Progenitor cell of endocrine pancreas (in vitro differentiated cells): Measurements from ENCODE around the gene MPIG6B. TPM values are rescaled to one million over a fixed set of nuclear protein-coding genes. Genes with fewer than 3 reads are reported as not detected.

Source experiments
- DNase-seq: peaks from one replicate; pipeline ENCODE4 v3.0.0; 2021; ENCODE audit warnings: low spot score; ENCODE audit not compliant: unreplicated experiment
- H3K27ac Mint-ChIP-seq: 2 replicates; pipeline ENCODE4 v1.8.0; 2021; ENCODE audit warnings: mild to moderate bottlenecking, moderate library complexity, mixed read lengths
- H3K27me3 Mint-ChIP-seq: 2 replicates; pipeline ENCODE4 v1.8.0; 2021; ENCODE audit warnings: mixed read lengths
- H3K36me3 Mint-ChIP-seq: 2 replicates; pipeline ENCODE4 v1.8.0; 2022; ENCODE audit warnings: mixed read lengths; ENCODE audit not compliant: insufficient read depth
- H3K4me1 Mint-ChIP-seq: 2 replicates; pipeline ENCODE4 v1.8.0; 2021; ENCODE audit warnings: low read depth, mixed read lengths
- H3K4me3 Mint-ChIP-seq: 2 replicates; pipeline ENCODE4 v1.8.0; 2021; ENCODE audit warnings: low read depth, mild to moderate bottlenecking, moderate library complexity, mixed read lengths
- H3K9me3 Mint-ChIP-seq: 2 replicates; pipeline ENCODE4 v1.8.0; 2021; ENCODE audit warnings: low read depth, mixed read lengths
- CTCF ChIP-seq: fragments of 200-600 bp; sonication (generic); IDR thresholded peaks from one replicate; pipeline ENCODE4 v1.5.0; 2021; ENCODE audit warnings: antibody characterized with exemption, mild to moderate bottlenecking; ENCODE audit not compliant: unreplicated experiment
- total RNA-seq: library from RNA; stranded (reverse); gene quantifications from 2 replicates; pipeline ENCODE4 v1.2.1, GENCODE V29; 2021

The MPIG6B gene
- total RNA-seq, 1 donor from 2014 or later, result not detected

GRCh38 chr6:31729979-31730630 is 6.9 kb downstream of the MPIG6B start:
- TF ChIP-seq CTCF, result no peak
- Mint-ChIP-seq H3K9me3 (no peaks in the 10 kb centered on the region), H3K4me3 (peak overlapping the region; percentile 98), H3K27me3 (no peaks in the 10 kb centered on the region), H3K27ac (peak overlapping the region; percentile 96), H3K36me3 (peaks cover 47% of the 10 kb centered on the region), H3K4me1 (peaks cover 27% of the 10 kb centered on the region)
- DNase-seq, result peak; percentile 90

DNA sequence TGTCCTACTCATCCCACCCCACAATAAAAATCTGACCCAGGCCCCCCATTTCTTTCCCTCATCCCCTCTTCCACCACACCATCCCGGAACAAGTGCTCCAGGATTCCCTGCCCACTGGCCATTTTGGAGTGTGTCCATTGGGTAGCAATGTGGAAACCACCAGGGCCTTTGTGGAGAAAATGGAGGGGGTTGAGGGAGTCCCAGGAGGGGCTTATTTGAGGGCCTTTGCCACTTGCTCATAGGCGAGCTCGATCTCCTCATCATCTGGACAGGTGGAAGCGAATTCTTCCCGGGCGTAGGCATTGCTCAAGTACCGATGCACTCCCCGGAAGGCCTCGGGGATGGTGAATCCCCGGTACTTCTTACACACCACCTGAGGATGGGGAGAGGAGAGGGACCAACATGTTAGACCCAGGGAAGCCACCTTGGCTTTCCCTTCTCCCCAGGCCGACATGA is 7.5 kb downstream of the MPIG6B start:
- Mint-ChIP-seq H3K27ac (peak overlapping the region; percentile 96), H3K4me3 (peak overlapping the region; percentile 98), H3K36me3 (peaks cover 44% of the 10 kb centered on the region), H3K4me1 (peaks cover 29% of the 10 kb centered on the region), H3K9me3 (no peaks in the 10 kb centered on the region), H3K27me3 (no peaks in the 10 kb centered on the region)
- TF ChIP-seq CTCF, result no peak
- no peak for DNase-seq

DNA sequence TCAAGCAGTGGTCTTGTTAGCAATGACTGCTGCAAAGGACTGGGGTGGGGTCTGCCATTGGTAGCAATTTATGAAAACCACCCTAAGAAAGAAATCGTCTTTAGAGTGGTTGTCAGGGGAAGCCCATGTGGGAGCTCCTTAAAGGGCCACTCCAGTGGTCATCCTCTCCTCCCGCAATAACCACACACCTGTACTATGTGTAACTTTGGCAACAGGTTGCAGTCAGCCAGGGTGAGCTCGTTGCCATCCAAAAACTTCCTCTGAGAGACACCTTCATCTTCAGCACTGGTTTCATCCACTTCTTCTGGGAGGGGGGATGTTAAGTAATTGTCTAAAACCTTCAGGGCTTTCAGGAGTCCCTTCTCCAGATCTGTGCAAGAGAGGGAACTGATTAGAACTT is 8.9 kb downstream of the MPIG6B start:
- DNase-seq, result no peak
- no peak for TF ChIP-seq CTCF
- Mint-ChIP-seq H3K4me3 (no peak overlapping the region), H3K36me3 (peaks cover 33% of the 10 kb centered on the region), H3K9me3 (no peaks in the 10 kb centered on the region), H3K4me1 (peaks cover 39% of the 10 kb centered on the region), H3K27ac (no peak overlapping the region), H3K27me3 (no peaks in the 10 kb centered on the region)

DNA sequence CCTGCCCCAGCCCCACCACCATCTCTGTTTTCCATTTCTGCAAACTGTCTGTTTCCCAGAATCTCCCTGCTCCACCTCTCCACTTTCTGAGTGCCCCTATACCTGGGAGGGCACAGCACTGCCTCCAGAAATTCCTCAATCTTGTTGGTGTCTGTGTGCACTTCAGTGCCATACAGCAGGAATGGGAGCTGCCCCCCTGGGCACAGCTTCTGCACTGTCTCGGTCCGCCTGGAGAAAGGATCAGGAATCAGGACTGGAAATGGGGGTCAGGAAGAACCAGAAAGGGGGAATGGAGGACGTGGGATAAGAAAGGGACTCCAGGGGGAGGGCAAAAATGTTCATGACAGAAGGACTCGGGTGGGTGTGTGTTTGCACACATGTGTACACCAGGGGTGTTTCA is 10.6 kb downstream of the MPIG6B start:
- Mint-ChIP-seq H3K27me3 (no peaks in the 10 kb centered on the region), H3K4me1 (peaks cover 53% of the 10 kb centered on the region), H3K36me3 (peaks cover 27% of the 10 kb centered on the region), H3K27ac (no peak overlapping the region), H3K9me3 (no peaks in the 10 kb centered on the region), H3K4me3 (peak overlapping the region; percentile 99)
- DNase-seq, result no peak
- no peak for TF ChIP-seq CTCF

GRCh38 chr6:31734247-31734820 is 11.2 kb downstream of the MPIG6B start:
- no peak for DNase-seq
- no peak for TF ChIP-seq CTCF
- Mint-ChIP-seq H3K27me3 (no peaks in the 10 kb centered on the region), H3K27ac (peak overlapping the region; percentile 76), H3K36me3 (peaks cover 24% of the 10 kb centered on the region), H3K4me1 (peaks cover 50% of the 10 kb centered on the region), H3K9me3 (no peaks in the 10 kb centered on the region), H3K4me3 (peak overlapping the region; percentile 99)
